DMS 273 treated with DMSO at 0.1 percent for 48 hours (cell line): ENCODE data around the gene KCTD5.

Source experiments
- DNase-seq: peaks from one replicate; lab custom pipeline; 2025; lab: John Stamatoyannopoulos, UW

The KCTD5 gene

DNA sequence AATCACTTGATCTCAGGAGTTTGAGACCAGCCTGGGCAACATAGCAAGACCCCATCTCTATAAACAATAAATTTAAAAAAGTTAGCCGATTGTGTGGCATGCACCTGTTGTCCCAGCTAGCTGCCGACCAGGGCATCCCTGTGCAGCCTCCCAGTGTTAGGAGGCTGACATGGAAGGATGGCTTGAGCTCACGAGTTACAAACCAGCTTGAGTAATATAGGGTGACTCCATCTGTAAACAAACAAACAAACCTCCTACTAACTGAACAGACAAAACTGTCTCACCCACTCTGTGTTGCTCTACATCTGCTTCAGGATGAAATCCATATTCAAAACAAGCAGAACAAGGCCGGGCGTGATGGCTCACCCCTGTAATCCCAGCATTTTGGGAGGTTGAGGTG lies 44.6 kb downstream of the KCTD5 start:
- DNase-seq, result no peak

DNA sequence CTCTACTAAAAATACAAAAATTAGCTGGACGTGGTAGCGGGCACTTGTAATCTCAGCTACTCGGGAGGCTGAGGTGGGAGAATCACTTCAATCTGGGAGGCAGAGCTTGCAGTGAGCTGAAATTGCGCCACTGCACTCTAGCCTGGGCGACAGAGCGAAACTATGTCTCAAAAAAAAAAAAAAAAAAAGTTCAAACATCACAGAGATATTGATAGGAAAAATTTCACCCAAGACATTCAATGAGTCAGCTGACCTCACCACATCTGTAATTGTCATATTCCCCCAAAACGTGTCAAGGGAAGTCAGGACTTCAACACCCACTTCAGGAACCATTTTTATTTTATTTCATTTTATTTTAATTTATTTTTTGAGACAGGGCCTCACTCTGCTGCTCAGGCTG lies 45.7 kb downstream of the KCTD5 start:
- no peak for DNase-seq

DNA sequence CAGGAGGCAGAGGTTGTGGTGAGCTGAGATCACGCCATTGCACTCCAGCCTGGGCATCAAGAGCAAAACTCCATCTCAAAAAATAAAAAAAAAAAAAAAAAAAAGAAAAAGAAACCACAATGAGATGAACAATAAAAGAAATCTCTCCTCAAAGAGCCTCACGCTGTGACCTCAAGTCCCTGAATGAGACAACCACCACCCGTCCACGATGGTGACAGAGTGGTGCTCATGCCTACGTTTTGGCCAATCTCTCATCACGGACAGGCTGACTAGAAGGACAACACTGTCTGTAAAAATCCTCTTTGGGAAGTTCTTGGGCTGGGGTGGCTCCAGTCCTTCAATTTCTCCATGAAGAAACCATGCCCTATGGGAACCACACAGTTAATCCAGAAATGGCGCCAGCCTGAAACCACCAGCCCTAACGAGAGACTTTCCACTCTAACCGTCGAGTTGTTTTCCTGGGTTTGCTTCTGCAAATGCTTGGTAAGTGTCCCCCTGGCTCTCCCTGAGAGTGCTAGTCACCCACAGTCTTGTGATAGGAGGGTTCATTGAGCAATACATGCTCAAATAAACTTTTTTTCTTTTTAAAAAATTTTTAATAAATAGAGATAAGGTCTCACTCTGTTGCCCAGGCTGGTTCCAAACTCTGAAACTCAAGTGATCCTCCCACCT lies 52.7 kb downstream of the KCTD5 start:
- DNase-seq, result no peak

DNA sequence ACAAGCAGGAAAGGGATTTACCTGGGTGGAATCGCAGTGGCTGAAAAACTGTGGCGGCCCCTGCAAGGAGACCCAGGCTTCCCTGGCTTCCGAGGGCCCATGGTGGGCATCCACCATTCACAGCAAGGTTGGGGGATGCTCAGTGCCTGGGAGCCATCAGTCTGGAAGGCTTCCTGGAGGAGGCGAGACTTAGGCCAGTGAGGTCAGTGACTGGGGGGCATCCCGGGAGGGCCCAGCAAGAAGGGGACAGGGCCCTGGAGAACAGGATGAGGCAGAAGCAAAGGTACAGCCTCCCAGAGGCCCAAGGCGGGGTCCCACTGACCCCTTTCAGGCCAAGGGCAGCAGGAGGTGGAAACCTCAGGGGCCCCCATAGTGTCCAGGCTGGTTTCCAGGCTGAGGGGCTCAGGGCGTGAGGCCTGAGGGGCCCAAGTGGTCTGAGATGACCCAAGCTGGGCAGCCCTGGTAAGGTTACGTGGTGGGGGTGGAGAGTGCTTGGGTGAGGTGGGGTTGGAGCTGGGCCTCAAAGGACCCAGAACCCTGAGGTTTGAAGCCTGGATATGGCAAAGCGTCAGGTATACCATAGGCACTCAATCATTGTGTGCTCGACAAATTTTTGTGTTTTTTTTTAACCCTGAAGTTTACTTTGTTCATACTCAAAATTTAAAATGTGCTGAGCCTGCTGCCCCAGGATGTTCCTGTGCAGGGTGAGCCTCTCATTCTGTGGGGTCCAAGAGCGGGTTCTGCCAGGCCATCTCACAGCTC lies 54.3 kb downstream of the KCTD5 start:
- DNase-seq, result no peak

DNA sequence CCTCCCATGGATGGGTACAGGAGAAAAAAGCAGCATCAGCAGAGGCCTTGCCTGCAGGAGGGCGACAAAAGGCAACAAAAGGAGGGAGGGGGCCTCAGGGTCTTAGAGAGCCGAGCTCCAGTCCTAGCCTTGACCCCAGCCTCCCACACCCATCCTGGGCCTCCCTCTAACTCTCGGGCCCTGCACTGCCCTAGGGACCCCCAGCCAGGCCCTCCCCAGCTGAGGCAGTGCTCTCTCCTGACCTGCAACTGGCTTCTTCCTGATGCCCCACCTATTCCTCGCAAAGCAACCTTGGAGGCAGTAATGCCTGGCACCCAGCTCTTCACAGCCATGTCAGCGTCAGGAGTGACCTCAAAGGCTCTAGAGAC lies 54.9 kb downstream of the KCTD5 start:
- no peak for DNase-seq

DNA sequence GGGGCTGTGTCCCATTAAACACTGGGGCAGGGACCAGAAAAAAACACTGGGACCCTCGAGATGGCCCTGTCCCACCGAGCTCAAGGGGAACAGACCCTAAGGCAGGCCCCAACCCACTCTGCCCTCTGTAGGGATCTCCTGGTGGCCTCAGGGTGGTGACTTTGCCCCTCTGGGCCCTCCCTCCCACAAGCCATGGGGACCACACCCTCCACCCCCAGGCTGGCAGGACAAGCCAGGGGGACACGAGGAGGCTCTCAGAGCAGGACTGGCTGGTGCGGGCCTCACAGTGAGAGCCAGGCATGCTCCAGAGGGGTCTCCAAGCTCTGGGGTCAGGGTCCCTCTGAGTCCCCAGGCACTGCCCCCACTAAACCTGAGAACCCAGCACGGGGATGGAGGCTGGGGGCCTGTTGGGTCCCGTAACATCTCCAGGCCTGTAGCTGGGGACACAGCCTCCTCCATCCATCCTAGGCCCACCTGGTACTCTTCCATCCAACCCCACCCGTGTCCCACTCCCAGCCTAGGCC lies 55.6 kb downstream of the KCTD5 start:
- DNase-seq, result no peak

DNA sequence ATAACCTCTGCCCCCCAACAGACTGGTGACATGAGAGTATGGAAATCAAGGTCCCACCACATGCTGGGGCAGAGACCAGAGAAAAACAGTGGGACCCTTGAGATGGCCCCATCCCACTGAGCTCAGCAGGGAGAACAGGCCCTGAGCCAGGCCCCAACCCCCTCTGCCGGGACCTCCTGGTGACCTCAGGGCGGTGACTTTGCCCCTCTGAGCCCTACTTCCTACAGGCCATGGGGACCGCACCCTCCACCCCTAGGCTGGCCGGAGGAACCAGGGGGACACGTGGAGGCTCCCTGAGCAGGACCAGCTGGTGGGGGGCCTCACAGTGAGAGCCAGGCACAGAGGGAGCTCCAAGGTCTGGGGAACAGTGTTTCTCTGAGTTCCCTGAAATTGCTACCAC lies 56.3 kb downstream of the KCTD5 start:
- no peak for DNase-seq

DNA sequence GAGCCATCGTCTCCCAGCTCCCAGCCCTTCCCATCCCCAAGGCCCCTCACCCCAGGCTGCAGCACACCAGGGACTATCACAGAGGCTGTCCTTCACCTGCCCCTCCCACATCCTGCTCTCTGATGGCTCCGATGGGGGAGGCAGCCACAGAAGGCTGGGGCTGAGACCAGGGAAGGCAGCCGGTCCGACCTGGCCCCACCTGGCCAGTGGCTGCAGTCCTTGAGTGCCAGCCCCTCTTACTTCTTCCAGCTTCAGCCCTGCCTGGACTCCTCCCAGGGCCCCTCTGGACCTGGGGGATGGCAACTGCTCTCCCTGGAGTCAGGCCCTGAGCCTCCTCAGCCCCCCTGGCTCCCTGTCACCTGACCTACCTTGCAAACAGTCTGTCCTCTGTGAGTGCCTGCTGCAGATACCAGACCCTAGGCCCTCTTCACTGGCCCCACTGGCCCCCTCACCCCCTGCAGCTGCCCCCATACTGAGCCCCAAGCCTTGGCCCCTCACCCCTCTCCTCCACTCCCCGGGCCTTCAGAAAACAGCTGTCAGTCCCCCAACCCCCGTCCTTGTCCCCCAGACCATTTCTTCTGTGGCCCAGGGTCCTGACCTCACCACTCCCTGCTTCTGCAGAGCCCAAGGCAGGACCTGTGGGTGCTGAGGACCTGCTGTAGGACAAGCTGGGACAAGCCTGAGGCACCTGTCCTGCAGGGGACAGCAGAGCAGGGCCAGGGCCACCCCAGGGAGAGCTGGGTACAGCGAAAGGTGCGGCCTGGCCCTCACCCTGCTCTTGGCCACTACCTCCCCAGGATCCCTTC lies 57.5 kb downstream of the KCTD5 start:
- DNase-seq, result no peak

DNA sequence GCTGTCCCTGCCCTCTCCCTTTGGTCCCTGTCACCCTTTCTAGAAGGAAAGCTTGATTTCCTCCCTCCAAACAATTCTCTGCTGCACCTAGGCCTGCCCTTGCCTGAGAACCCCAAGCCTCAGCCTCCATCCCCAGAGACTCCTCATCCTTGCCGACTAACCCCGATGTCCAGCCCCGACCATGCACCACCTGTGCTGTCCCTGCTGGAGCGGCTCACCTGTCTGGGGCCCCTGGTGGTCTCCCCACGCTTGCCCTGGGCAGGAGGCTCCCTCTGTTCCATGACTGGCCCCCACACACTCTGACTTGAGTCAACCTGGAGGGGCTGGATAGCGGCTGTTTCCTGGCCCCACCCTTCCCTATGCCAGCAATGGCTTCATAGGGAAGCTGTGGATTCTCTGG lies 58.2 kb downstream of the KCTD5 start:
- no peak for DNase-seq

DNA sequence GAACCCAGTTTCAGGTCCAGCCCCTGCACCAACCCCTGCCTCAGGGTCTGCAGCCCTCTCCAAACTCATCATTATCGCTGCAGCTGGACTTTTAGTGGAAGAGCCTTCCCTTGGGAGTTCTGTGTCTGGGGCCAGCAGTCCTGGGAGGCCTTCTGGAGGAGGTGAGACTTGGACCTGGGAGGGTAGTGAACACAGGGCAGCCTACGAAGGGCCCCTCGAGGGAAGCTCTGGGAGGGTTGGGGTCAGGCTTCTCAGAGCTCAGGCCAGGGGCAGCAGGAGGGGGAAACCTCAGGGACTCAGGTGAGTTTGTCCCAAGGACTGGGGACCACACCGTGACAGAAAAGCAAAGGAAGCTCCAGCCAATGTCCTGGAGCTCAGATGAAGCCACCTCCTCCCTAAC lies 58.8 kb downstream of the KCTD5 start:
- DNase-seq, result no peak

DNA sequence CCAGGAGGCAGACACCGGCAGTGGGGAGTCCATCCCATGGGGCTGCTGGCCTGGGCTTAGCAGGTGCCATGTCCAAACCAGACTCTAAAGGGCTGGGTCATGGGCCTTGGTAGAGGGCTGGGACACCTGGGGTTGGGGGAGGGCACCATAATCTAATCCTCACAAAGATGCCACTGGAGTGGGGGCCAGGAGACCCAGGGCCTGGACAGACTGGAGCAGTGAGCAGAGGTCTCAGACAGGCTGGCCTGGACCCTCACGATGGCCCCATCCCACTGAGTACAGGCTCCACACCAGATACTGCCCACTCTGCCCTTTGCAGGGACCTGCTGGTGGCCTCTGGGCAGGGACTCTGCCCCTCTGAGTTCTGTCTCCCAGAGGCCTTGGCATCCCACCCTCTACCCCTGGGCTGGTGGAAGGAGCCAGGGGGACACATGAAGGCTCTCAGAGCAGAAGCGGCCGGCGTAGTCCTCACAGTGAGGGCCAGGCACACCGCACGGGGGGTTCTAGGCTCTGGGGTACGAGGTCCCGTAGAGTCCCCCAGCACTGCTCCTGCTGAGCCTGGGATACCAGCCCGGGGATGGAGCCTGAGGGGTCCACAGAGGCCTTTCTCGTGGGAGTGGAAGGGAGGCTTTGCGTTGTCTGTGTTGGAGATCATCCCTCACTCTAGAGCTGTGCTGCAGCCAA lies 60.1 kb downstream of the KCTD5 start:
- DNase-seq, result no peak

DNA sequence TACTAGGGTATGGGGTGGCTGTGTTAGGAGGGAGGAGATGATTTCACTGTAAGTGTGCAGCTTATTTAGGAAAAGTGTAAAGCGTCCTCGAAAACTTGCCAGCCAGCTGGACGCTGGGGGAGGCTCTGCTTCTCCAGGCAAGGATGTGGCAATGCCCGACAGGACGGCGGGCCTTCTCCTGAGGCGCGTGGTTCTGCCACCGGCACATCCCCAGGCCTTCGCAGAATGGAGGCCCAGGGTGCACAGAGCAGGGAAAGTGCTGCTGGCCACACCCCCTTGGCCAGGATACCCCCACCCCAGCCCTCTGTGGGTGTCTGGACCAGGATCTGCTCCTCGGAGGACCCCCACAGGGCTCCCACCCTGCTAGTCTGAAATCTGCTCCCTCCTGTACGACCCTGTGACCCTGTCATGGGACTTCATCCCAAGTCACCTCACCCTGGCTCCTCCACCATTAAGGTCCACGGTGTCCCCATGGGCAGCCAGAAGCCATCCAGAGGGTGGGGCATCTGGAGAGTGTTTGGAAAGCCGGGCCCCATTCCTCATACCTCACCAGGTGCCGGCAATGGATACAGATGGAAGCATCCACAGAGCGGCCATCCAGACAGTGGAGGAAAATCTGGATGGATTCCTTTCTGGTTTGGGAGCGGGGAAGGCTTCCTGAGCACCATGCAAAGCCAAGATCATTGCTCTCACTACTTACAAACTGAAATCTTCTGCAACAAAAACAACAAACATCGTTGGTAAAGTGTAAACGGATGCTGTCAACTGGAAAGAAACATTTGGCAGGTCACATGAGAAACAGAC lies 60.9 kb downstream of the KCTD5 start:
- no peak for DNase-seq

DNA sequence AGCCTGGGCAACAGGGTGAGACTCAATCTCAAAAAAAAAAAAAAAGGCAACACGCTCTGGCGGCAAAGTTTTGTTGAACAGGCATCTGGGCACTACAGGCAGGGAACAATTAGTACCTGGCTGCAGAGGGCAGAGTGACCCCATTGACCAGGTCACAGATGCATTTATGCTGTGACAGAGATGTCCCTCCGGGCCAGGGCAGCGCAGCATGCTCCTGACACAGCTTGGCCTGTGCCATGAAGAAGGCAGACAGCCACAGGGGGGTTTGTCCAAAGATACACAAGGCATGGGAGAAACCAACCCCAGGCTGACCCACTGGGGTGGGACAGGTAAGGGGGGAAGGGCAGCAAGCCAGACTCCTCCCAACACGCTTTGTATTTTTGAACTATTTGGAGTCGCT lies 62.4 kb downstream of the KCTD5 start:
- no peak for DNase-seq

DNA sequence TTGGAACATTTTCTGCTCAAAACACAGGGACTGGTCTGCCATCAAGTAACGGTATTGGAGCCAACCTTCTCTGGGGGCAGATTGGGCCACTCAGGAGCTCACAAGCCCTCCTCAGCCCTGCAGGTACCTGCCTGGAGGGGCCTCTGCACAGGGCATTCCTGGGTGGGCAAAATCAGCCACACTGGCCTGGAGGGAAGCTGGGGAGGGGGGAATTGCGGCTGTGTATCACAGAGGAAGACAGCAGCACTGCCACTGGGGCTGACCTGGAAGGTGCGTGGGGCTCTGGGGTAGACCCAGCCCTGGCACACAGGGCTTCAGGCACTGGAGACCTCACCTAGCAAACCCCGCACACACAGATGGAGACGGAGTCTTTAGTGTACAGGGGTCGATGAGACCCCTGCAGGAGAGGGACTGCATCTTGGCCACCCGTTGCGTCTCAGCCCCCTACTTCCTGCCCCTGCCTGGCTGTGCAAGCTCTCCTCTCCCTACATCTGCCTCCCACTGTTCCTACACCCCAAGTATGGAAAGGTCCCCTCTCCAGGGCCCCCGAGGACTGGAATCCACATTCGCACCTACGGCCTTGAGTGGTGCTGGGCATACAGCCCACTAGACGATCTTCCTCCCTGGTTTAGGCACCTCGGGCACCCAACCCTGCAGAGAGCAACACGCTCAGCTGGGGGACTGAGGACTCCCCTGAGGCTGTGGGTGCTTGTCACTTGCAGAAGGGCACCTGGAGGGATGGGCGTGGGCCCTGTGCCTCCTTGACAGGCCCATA lies 63.0 kb downstream of the KCTD5 start:
- no peak for DNase-seq

DNA sequence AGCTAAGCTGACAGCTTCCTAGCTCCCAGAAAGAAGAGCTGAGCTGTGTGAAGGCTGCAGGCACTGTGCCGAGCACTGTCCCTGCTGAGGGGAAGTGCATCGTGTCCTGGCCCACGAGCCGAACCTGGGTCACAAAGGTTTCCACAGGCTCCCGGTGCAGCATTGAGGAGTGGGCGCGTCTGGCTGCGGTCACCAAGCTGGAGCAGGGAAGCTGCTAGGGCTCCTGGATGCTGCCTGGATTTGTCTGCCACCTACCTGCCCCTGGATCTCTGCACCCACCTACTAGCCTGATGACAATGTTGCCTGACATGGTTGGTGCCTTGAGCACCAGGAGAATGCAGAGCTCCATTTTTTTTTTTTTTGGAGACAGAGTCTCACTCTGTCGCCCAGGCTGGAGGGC lies 63.6 kb downstream of the KCTD5 start:
- no peak for DNase-seq

DNA sequence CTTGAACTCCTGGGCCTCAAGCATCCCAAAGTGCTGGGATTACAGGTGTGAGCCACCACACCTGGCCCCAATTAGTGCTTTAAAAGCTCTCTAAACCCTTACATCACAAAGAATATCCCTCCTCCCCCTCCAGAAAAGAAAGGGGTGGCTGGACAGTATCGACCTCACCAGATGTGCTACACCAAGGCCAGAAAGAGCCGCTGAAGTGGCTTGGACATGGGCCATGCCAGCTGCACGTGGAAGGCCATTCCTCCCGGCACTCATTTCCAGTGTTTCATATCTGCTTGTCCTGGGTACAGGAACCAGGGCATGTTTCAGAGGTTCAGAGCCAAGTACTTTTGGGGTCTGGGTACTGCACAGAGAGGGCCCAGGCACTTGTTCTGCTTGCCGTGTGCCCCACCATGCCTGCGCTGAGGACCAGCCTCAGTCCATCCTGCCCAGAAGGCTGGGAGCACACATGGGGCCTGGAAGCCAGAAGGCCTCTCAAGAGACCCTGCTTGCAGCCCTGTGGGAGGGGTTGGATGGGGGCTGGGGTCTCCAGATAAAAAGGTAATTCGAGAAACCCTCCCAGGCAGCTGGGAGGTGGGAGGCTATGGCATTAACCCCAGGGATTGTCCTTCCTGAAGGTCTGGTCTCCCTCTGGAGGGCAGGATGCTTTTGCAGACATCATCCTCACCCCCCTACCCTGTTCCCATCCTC lies 66.6 kb downstream of the KCTD5 start:
- no peak for DNase-seq

DNA sequence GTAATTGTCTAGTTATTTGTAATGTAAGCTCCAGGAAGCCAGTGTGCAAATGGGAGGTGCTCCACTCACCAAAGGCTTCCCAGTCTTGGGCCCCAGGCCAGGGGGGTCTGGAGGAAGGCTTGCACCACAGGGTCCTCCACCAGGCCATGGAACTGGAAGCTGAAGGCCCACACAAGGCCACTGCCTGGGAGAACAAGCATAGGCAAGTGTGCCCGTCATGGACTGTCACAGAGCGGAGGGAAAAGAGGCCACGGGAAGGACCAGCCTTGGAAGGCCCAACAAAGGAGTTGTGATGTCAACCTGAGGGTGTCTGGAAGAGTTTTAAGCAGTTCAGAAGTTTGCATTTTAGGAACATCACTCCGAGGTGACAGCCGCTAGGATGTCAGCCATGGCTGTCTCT lies 67.2 kb downstream of the KCTD5 start:
- no peak for DNase-seq

DNA sequence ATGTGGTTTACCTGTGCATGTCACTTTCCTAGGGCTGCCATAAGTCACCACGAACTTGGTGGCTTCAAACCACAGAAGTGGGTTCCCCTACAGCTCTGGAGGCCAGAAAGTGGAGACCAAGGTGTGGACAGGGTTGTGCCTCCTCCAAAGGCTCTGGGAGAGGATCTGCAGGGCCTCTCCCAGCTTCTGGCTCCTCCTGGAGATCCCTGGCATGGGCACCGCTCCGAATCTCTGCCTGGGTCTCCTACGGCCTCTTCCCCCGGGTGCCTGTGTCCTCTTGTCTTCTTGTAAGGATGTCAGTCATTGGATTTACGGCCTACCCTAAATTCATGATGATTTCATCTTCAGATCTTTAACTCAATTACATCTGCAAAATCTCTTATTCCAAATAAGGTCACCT lies 67.6 kb downstream of the KCTD5 start:
- no peak for DNase-seq

DNA sequence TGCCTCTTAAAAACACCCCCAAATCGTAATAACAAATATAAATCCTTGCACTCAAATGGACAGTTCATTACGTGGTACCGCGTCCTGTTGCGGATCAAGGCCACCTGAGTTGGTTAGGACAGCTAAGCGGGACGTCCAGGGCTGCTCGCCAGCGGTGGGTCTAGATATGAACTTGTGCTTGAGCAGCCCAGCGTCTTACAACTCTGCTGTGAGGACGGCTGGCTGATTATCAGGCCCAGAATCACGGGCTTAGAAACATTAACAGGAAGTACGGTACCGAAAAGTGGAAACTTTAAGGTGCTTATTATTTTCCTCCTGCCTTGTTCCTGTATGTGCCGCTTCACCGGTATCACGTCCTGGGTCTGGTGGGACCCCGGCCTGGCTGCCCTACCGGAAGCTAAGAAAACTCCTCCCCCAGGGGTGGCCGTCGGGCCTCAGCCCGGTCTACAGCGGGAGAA lies 69.3 kb downstream of the KCTD5 start:
- DNase-seq, result no peak
